Right lobe of liver (tissue), 6 donors: Measurements from ENCODE around the gene DIPK1B. TPM values are rescaled to one million over a fixed set of nuclear protein-coding genes. Genes with fewer than 3 reads are reported as not detected.
A peak's percentile ranks its signal among the peaks of the same experiment; 100 is the strongest.

ENCODE experiments used
- ATAC-seq, 4 donors: fragments of 200-7000 bp; cut with Tn5 transposase; one replicate each; pipeline ENCODE4 v1.9.1; 2020; ENCODE audit warnings: mild to moderate bottlenecking in 4 of 4, moderate library complexity in 4 of 4
- DNase-seq, 3 donors: peaks; one replicate each; pipeline ENCODE4 v3.0.0-alpha.2; 2020
- H3K27ac ChIP-seq, 3 donors: fragments of 200-600 bp; one replicate each; pipeline ENCODE4 v1.8.0; 2022
- H3K27me3 ChIP-seq, 2 donors: fragments of 200-600 bp; one replicate each; pipeline ENCODE4 v1.8.0; 2022
- H3K36me3 ChIP-seq, 4 donors: fragments of 200-600 bp; sonication (generic) in 1 of 4; one replicate each; pipeline versions ENCODE4 v1.5.1 to v1.8.0; 2017 to 2022; ENCODE audit warnings: control low read depth in 1 of 4
- H3K4me1 ChIP-seq, 4 donors: fragments of 200-600 bp; sonication (generic) in 1 of 4; one replicate each; pipeline versions ENCODE4 v1.5.1 to v1.8.0; 2017 to 2022; ENCODE audit warnings: control low read depth in 1 of 4
- H3K4me3 ChIP-seq, 3 donors: fragments of 200-600 bp; one replicate each; pipeline ENCODE4 v1.8.0; 2022
- H3K9me3 ChIP-seq, 4 donors: fragments of 200-600 bp; sonication (generic) in 1 of 4; one replicate each; pipeline versions ENCODE4 v1.5.1 to v1.8.0; 2017 to 2022; ENCODE audit warnings: control low read depth in 1 of 4
- POLR2A ChIP-seq: fragments of 450-650 bp; IDR thresholded peaks from one replicate; pipeline ENCODE4 v1.6.1; 2017; ENCODE audit warnings: antibody characterized with exemption, mild to moderate bottlenecking
- WGBS: methylation state at CpG from one replicate; pipeline ENCODE4 v1.1.6; 2018; ENCODE audit warnings: low coverage, low lambda C conversion rate; ENCODE audit not compliant: insufficient coverage; ENCODE audit errors: missing lambda C conversion rate; 5-methylcytosine and 5-hydroxymethylcytosine counted together
- intact Hi-C, 2 donors: fragments of 100-400 bp; cut with DNase I; formaldehyde crosslinking; loops; one replicate each; pipeline versions ENCODE4 v1.11.2 to v1.14.1; 2022
- total RNA-seq, 6 experiments: library from RNA; depleted of rRNA in 2 of 6; stranded (reverse); fragments of >200 nt in 2 of 6; fragmentation: NEBNext Ultra II Directional in 3 of 6; extraction: Animal tissue kit (Norgen Biotek cat#: 25700) in 3 of 6; gene quantifications; one replicate each; pipeline versions ENCODE4 v1.1.0 to v1.2.4, GENCODE V29; 2016 to 2023
- TF ChIP-seq, protein P1 (sequence below), 4 donors: fragments of 200-600 bp in 3 of 4; fragments of 450-650 bp in 1 of 4; IDR thresholded peaks; one replicate each; pipeline versions ENCODE4 v1.5.1 to v1.8.0; 2016 to 2022; ENCODE audit warnings: antibody characterized with exemption in 4 of 4, mild to moderate bottlenecking in 2 of 4
- donor health status: DM: no; HTN: yes; CAD: no.
- donor health status: DM: no; HTN: no; CAD: no.
- donor health status: DM: no; HTN: no; CAD: no.
- donor health status: DM: no; HTN: yes; CAD: no.
- donor health status: DM: no; HTN: yes; CAD: no.

DIPK1B gene
- total RNA-seq, 6 experiments from 2014 or later, result 1.4 to 7.7 (median 5.1) TPM

- no peak overlapping the region for H3K27ac ChIP-seq
- no peaks in the 10 kb centered on the region for H3K36me3 ChIP-seq
- no peaks in the 10 kb centered on the region for H3K27me3 ChIP-seq
- no peak for TF ChIP-seq POLR2A
- TF ChIP-seq, protein P1, sequence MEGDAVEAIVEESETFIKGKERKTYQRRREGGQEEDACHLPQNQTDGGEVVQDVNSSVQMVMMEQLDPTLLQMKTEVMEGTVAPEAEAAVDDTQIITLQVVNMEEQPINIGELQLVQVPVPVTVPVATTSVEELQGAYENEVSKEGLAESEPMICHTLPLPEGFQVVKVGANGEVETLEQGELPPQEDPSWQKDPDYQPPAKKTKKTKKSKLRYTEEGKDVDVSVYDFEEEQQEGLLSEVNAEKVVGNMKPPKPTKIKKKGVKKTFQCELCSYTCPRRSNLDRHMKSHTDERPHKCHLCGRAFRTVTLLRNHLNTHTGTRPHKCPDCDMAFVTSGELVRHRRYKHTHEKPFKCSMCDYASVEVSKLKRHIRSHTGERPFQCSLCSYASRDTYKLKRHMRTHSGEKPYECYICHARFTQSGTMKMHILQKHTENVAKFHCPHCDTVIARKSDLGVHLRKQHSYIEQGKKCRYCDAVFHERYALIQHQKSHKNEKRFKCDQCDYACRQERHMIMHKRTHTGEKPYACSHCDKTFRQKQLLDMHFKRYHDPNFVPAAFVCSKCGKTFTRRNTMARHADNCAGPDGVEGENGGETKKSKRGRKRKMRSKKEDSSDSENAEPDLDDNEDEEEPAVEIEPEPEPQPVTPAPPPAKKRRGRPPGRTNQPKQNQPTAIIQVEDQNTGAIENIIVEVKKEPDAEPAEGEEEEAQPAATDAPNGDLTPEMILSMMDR (IDR thresholded peaks at IDR 0.05), result no peak
- no peaks in the 10 kb centered on the region for H3K4me1 ChIP-seq
- intact Hi-C loops, result no loop called here
- ATAC-seq, result no peak
- WGBS, result 100% methylated on average over 1 of the region's 4 CpGs
- no peak overlapping the region for H3K4me3 ChIP-seq
- H3K9me3 ChIP-seq, result no peaks in the 10 kb centered on the region
- DNase-seq, result no peak
Measured at GRCh38 chr9:136756134-136756438, 43.7 kb downstream of the DIPK1B start.

GRCh38 chr9:136756836-136757235 is 44.5 kb downstream of the DIPK1B start:
- no CpG with 5 or more reads among the region's 18 CpGs for WGBS
- Histone ChIP-seq H3K9me3 (no peaks in the 10 kb centered on the region), H3K4me1 (no peaks in the 10 kb centered on the region), H3K36me3 (no peaks in the 10 kb centered on the region), H3K27ac (no peak overlapping the region), H3K4me3 (no peak overlapping the region), H3K27me3 (no peaks in the 10 kb centered on the region)
- intact Hi-C loops, result no loop called here
- TF ChIP-seq, protein P1 (IDR thresholded peaks at IDR 0.05), result no peak
- no peak for TF ChIP-seq POLR2A
- DNase-seq, result no peak
- ATAC-seq, result no peak

DNA sequence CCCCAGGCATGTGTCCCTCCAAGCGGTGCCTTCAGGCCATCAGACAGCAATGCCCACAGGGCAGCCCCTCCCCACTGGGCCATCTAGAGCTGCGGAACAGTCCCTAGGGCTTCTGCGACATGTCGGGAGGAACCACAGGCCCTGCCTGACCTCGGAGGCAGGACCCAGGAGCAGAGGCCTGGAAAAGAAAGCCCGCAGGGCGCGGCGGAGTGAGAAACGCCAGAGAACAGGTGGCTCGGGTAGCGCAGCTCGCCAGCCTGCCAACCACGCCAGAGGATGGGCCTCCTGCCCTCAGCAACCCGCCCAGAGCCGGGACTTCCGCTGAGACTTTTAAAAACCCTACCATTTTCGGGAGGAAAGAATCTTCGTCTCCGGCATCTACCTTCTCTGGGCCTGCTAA is 45.0 kb downstream of the DIPK1B start:
- Histone ChIP-seq H3K36me3 (no peaks in the 10 kb centered on the region), H3K4me1 (no peaks in the 10 kb centered on the region), H3K9me3 (no peaks in the 10 kb centered on the region), H3K27ac (no peak overlapping the region), H3K27me3 (no peaks in the 10 kb centered on the region), H3K4me3 (no peak overlapping the region)
- WGBS, result 81% methylated on average over 3 of the region's 20 CpGs
- intact Hi-C loops, result no loop called here
- TF ChIP-seq, protein P1 (IDR thresholded peaks at IDR 0.05), result no peak
- no peak for TF ChIP-seq POLR2A
- ATAC-seq, result no peak
- no peak for DNase-seq

DNA sequence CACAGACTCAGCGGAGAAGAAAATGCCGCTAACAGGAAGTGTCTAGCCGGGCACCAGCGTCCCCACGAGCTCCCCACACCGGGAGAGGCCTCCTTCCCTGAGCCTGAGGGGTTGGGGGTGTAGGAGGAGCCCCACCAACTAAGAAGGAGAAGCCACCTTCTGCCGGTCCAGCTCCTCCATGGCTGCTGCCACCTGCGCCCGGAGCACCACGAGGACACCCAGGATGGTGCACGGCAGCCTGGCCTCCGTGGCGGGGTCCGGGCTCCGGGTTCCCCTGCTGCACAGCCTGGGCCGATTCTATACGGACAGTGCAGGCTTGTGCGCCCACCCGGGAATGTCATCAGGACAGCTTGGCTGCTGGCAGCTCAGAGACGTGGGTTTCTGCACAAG is 45.4 kb downstream of the DIPK1B start:
- WGBS, result 89% methylated on average over 6 of the region's 20 CpGs
- intact Hi-C loops, result no loop called here
- H3K4me1 ChIP-seq, result no peaks in the 10 kb centered on the region
- no peak overlapping the region for H3K4me3 ChIP-seq
- H3K27ac ChIP-seq, result no peak overlapping the region
- no peaks in the 10 kb centered on the region for H3K36me3 ChIP-seq
- no peak for TF ChIP-seq POLR2A
- TF ChIP-seq, protein P1 (IDR thresholded peaks at IDR 0.05), result no peak
- DNase-seq (no peak), ATAC-seq (no peak)
- no peaks in the 10 kb centered on the region for H3K27me3 ChIP-seq
- no peaks in the 10 kb centered on the region for H3K9me3 ChIP-seq

DNA sequence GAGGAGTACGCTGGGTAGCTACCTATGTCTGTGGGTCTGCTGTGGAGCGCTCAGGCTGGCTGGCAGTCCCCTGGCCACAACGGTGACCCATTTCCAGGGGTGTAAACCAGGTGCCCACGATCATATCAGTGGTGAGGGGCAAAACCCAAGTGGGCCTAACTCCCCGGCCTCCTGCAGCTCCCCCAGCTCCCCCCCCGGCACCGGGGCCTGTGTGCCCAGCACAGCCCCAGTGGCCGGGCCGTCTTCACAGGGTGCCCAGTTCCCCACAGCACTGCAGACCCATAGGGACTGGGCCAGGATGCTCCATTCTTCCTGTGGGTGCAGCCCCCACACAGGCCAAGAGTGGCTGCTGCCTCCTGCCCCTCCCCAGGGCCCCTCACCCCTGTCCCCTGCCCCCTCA is 46.6 kb downstream of the DIPK1B start:
- H3K4me3 ChIP-seq, result no peak overlapping the region
- intact Hi-C loops, result no loop called here
- no peaks in the 10 kb centered on the region for H3K27me3 ChIP-seq
- H3K9me3 ChIP-seq, result no peaks in the 10 kb centered on the region
- DNase-seq (peak in 1 of 3 donors; percentile 38), ATAC-seq (no peak)
- H3K27ac ChIP-seq, result no peak overlapping the region
- no CpG with 5 or more reads among the region's 9 CpGs for WGBS
- TF ChIP-seq, protein P1 (IDR thresholded peaks at IDR 0.05), result no peak
- no peak for TF ChIP-seq POLR2A
- no peaks in the 10 kb centered on the region for H3K4me1 ChIP-seq
- H3K36me3 ChIP-seq, result no peaks in the 10 kb centered on the region
